Measurements from ENCODE around the gene STXBP5L. TPM values are rescaled to one million over a fixed set of nuclear protein-coding genes. Genes with fewer than 3 reads are reported as not detected.

The STXBP5L gene
- total and polyA plus RNA-seq, 2 of the 4 experiments (the other 2 are of a cell fraction): not detected

DNA sequence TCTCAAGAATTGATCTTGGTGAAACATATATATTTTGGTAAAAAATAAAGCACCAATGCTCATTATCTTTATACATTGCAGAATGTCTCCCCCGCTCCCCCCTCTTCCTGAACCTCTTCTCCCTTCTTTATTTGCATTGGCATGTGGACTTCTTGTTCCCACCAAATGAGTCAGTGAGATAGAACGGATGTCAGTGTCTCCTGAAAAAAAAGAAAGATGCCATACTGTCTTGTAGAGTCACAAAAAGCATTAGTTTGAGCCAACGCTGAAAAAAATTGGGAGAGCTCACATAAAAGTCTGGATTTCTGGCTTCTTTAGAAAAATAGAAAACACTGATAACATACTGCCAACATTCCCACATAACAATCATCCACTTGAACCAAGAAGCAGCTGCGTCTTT lies 32.0 kb upstream of the STXBP5L start:
- WGBS, 2 experiments (ENCODE audit: extremely low coverage in 2 of 2, insufficient read length in 1 of 2): no CpG with 5 or more reads among the region's 4 CpGs

More for the DNA sequence above, 32.0 kb upstream of the STXBP5L start:
- Histone ChIP-seq H3K4me2 (ENCODE audit: low read depth, low read length) (no peak overlapping the region), H3K36me3 (ENCODE audit: control insufficient read depth, insufficient read depth, low read length) (no peaks in the 10 kb centered on the region), H2AK9ac (replicated peaks; ENCODE audit: low read depth, low read length, poor library complexity) (no peak overlapping the region), H2AFZ (replicated peaks; ENCODE audit: low read length, poor library complexity) (no peak overlapping the region), H2BK20ac (ENCODE audit: low read depth, low read length) (no peak overlapping the region), H3K27ac (ENCODE audit: insufficient read depth, low read length) (no peak overlapping the region), H3K9me1 (ENCODE audit: insufficient read depth, low read length) (no peaks in the 10 kb centered on the region), H3K4me1 (ENCODE audit: control insufficient read depth, insufficient read depth, low read length) (no peaks in the 10 kb centered on the region), H3K9me3 (ENCODE audit: control insufficient read depth, insufficient read depth, low read length) (no peaks in the 10 kb centered on the region), H3K4ac (ENCODE audit: low read depth, low read length) (no peak overlapping the region), H3K56ac (ENCODE audit: extremely low read depth, insufficient read depth, low read length) (no peak overlapping the region), H3K14ac (replicated peaks; ENCODE audit: low read depth, low read length) (no peak overlapping the region), H3K79me1 (ENCODE audit: low read depth in 1 of 2, low read length in 2 of 2) (no peaks in the 10 kb centered on the region), H4K91ac (ENCODE audit: insufficient read depth, low read depth, low read length) (no peak overlapping the region), H4K8ac (ENCODE audit: low read depth in 2 of 2, low read length in 2 of 2) (no peak overlapping the region), H4K5ac (ENCODE audit: low read depth, low read length) (no peak overlapping the region), H2BK120ac (ENCODE audit: low read depth, low read length) (no peak overlapping the region), H3K9ac (ENCODE audit: low read depth, low read length) (no peak overlapping the region), H4K20me1 (ENCODE audit: insufficient read depth, low read length) (no peaks in the 10 kb centered on the region), H2AK5ac (ENCODE audit: low read depth, low read length) (no peak overlapping the region), H3K27me3 (ENCODE audit: control insufficient read depth, insufficient read depth, low read length) (no peaks in the 10 kb centered on the region), H3K4me3 (ENCODE audit: insufficient read depth, low read depth, low read length) (no peak overlapping the region), H2BK15ac (ENCODE audit: low read depth, low read length) (no peak overlapping the region), H2BK5ac (ENCODE audit: low read depth, low read length, poor library complexity, severe bottlenecking) (no peak overlapping the region), H3K23ac (ENCODE audit: low read depth, low read length) (no peak overlapping the region), H3K18ac (ENCODE audit: low read depth, low read length) (no peak overlapping the region)
- intact Hi-C loops (cut with micrococcal nuclease) (no loop called here), in situ Hi-C loops (cut with MboI; ENCODE audit: low sequenced_read_pairs) (no loop called here), dilution Hi-C loops (cut with HindIII; ENCODE audit: low sequenced_read_pairs, unreplicated experiment) (no loop called here)
- no peak for DNase-seq
- ChIA-PET POLR2A (ENCODE audit: unreplicated experiment) (no interaction called here), CTCF (no interaction called here)
- no TSS peak for BruUV-seq (replicated peaks)
- ATAC-seq (ENCODE audit: low read depth): no peak
- no peak for TF ChIP-seq CEBPB (IDR thresholded peaks at IDR 0.05; ENCODE audit: low read depth, low read length)
- TF ChIP-seq MAZ (IDR thresholded peaks at IDR 0.05; ENCODE audit: borderline replicate concordance, low read depth, low read length): no peak
- TF ChIP-seq BHLHE40 (IDR thresholded peaks at IDR 0.05; ENCODE audit: low read depth, low read length): no peak
- TF ChIP-seq RFX5 (IDR thresholded peaks at IDR 0.05; ENCODE audit: low read depth, low read length): no peak
- TF ChIP-seq MXI1 (IDR thresholded peaks at IDR 0.05; ENCODE audit: borderline replicate concordance, low read depth, low read length): no peak
- TF ChIP-seq RCOR1 (IDR thresholded peaks at IDR 0.05; ENCODE audit: insufficient replicate concordance, low read length): no peak
- TF ChIP-seq, protein P1, sequence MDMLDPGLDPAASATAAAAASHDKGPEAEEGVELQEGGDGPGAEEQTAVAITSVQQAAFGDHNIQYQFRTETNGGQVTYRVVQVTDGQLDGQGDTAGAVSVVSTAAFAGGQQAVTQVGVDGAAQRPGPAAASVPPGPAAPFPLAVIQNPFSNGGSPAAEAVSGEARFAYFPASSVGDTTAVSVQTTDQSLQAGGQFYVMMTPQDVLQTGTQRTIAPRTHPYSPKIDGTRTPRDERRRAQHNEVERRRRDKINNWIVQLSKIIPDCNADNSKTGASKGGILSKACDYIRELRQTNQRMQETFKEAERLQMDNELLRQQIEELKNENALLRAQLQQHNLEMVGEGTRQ (IDR thresholded peaks at IDR 0.05; ENCODE audit: low read depth, low read length): no peak
- TF ChIP-seq POLR2A (IDR thresholded peaks at IDR 0.05; ENCODE audit: low read depth, low read length): no peak
- TF ChIP-seq RAD21 (IDR thresholded peaks at IDR 0.05; ENCODE audit: low read length): no peak
- TF ChIP-seq NFE2L2 (IDR thresholded peaks at IDR 0.05; ENCODE audit: low read depth, low read length): no peak
- TF ChIP-seq, protein P2, sequence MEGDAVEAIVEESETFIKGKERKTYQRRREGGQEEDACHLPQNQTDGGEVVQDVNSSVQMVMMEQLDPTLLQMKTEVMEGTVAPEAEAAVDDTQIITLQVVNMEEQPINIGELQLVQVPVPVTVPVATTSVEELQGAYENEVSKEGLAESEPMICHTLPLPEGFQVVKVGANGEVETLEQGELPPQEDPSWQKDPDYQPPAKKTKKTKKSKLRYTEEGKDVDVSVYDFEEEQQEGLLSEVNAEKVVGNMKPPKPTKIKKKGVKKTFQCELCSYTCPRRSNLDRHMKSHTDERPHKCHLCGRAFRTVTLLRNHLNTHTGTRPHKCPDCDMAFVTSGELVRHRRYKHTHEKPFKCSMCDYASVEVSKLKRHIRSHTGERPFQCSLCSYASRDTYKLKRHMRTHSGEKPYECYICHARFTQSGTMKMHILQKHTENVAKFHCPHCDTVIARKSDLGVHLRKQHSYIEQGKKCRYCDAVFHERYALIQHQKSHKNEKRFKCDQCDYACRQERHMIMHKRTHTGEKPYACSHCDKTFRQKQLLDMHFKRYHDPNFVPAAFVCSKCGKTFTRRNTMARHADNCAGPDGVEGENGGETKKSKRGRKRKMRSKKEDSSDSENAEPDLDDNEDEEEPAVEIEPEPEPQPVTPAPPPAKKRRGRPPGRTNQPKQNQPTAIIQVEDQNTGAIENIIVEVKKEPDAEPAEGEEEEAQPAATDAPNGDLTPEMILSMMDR (conservative IDR thresholded peaks at IDR 0.05; ENCODE audit: low read depth, low read length): no peak
- no peak for TF ChIP-seq MAFK (IDR thresholded peaks at IDR 0.05; ENCODE audit: low read depth, low read length)
- no peak for TF ChIP-seq SMC3 (IDR thresholded peaks at IDR 0.05; ENCODE audit: low read depth, low read length)
- no peak for TF ChIP-seq CHD1 (IDR thresholded peaks at IDR 0.05; ENCODE audit: low read depth, low read length)
- TF ChIP-seq, protein P3, sequence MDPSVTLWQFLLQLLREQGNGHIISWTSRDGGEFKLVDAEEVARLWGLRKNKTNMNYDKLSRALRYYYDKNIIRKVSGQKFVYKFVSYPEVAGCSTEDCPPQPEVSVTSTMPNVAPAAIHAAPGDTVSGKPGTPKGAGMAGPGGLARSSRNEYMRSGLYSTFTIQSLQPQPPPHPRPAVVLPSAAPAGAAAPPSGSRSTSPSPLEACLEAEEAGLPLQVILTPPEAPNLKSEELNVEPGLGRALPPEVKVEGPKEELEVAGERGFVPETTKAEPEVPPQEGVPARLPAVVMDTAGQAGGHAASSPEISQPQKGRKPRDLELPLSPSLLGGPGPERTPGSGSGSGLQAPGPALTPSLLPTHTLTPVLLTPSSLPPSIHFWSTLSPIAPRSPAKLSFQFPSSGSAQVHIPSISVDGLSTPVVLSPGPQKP (IDR thresholded peaks at IDR 0.05; ENCODE audit: borderline replicate concordance, low read depth, low read length): no peak
- no peak for TF ChIP-seq FOS (IDR thresholded peaks at IDR 0.05; ENCODE audit: low read depth, low read length)
